Right lobe of liver (tissue), 4 donors: ENCODE results near the gene SLC12A9.

Experiments
- CTCF ChIP-seq, 4 donors: fragments of 200-600 bp in 3 of 4; fragments of 450-650 bp in 1 of 4; IDR thresholded peaks; one replicate each; pipeline versions ENCODE4 v1.5.1 to v1.8.0; 2016 to 2022; ENCODE audit warnings: antibody characterized with exemption in 4 of 4, mild to moderate bottlenecking in 2 of 4
- POLR2A ChIP-seq: fragments of 450-650 bp; IDR thresholded peaks from one replicate; pipeline ENCODE4 v1.6.1; 2017; ENCODE audit warnings: antibody characterized with exemption, mild to moderate bottlenecking
- donor health status: DM: no; HTN: no; CAD: no.
- donor health status: DM: no; HTN: no; CAD: no.
- donor health status: DM: no; HTN: yes; CAD: no.

- TF ChIP-seq CTCF (IDR thresholded peaks at IDR 0.05) (no peak), POLR2A (peak; percentile 41)
These were observed 14.7 kb downstream of the SLC12A9 start, which contains the start of gene TRIP6 for GRCh38 chr7:100867040-100867775.
